HL-60/S4 (cell line): ENCODE measurements around the gene GPLD1.
"Not testable (repeated sequence)": the region's sequence is repeated elsewhere in the genome, so short reads cannot be mapped to it uniquely, and the experiment has no call there.

Experiments used
- in situ Hi-C: fragments of 300-500 bp; cut with MboI; formaldehyde crosslinking; loops from 2 replicates; pipeline ENCODE4 v1.14.3; 2022; ENCODE audit warnings: low sequenced_read_pairs

Gene GPLD1

DNA sequence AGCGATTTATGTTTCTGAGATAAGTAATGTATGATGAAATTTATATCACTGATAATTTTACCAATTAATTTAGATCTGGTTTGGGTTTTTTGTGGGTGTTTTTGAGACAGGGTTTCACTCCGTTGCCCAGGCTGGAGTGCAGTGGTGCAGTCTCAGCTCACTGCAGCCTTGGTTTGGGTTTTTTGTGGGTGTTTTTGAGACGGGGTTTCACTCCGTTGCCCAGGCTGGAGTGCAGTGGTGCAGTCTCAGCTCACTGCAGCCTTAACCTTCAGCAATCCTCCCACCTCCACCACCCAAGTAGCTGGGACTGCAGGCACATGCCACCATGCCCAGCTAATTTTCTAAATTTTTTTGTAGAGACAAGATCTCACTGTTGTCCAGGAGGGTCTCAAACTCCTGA lies 73.6 kb downstream of the GPLD1 start:
- in situ Hi-C loops = no loop called here

DNA sequence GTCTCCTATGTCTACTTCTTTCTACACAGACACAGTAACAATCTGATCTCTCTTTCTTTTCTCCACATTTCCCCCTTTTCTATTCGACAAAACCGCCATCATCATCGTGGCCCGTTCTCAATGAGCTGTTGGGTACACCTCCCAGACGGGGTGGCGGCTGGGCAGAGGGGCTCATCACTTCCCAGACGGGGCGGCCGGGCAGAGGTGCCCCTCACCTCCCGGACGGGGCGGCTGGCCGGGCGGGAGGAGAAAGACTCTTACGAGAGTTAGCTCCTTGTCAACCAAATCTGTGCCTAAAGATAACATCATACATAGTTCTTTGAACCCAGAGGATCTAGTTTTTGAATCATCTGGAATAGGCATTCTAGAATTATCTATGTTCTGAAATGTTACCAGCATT lies 74.8 kb downstream of the GPLD1 start:
- in situ Hi-C loops = not testable (repeated sequence)

DNA sequence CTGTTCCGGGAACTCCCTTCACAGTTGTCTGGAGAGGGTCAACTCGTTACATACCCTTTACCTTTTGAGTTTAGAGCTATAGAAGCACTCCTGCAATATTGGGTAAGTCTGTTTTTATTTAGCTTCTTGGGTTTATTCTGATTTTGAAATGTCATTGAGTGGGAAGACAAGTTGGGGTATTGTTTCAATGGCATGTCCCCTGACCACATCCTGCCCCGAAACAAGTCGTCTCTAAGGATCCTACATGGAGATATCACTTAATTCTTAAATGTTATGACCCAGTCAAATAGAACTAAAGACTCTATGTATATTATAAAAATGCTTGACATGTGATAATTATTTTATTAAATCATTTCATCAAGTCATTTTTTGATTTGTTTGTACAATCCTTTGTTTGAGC lies 77.1 kb downstream of the GPLD1 start:
- in situ Hi-C loops = no loop called here

DNA sequence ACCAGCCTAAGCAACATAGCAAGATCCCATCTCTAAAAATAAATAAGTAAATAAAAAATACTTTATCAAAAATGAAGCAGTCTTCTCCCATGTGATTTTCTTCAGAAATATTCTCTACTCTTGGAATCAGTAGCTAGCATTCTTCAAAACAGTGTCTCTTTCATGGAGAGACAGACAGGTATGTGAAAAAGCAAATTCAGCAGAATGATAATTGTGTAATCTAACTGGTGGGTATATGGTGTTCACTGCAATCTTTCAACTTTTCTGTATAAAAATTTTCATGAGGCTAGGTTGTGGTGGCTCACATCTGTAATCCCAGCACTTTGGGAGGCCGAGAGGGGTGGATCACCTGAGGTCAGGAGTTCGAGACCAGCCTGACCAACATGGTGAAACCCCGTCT lies 78.8 kb downstream of the GPLD1 start:
- in situ Hi-C loops = no loop called here

DNA sequence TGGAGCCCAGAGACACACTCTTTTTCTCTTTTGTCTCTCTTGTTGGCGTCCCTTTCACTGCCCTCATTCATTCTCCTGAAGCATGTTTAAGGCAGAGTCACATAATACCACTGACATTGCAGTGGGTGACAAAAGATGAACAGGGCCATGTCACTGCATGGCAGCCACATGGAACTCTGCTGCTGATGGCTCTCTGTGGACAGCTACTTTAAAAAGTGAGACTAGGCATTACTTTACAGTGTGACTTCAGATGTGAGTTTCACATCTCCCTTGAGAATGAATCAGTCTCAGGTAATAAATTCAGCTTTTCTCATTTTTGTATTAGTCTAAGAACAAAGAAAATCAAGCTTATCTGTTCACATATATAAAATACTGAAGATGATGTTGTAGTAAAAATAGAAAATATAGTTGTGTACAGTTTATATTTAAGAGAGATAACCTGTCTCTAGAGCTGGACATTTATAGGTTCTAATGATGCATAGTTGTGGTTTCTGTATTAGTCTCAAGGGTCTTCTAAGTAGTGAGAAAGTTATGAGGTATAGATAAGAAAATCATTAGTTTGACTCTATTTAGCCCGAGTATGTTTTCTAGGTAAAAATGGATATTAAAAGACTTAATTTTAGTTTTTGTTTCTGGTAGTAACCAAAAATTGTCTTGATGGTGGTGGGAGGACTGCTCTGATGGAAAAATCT lies 80.5 kb downstream of the GPLD1 start:
- in situ Hi-C loops = no loop called here

DNA sequence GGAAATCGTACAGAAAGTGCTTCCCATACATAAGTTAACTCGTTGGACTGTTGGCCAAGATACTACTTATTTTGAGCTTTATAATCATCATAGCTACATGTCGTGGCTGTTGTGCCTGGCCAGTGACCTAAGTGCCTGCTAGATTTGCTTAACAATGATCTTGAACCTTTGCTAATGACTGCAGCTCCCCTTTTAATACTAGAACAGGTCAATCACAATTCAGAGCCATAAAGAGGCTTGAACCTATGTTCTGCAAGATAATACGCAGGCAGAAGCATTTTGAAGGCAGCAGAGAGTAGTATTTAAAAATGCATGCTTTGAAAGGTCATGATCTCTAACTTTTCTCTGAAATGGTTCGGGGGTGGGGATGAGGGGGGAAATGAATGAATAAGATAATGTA lies 84.1 kb downstream of the GPLD1 start:
- in situ Hi-C loops = no loop called here

DNA sequence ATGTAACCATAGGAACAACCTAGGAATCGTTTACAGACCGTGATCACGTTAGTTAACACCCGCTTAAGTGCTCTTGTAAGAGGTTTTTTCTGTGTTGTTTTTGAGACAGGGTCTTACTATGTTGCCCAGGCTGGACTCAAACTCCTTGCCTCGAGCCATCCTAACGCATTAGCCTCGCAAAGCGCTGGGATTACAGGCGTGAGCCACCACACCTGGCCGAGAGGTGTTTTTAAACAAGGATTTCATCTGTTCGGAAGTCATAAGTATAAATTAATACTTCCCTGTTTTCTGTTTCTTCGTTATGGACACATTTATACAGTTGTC lies 85.9 kb downstream of the GPLD1 start:
- in situ Hi-C loops = no loop called here

DNA sequence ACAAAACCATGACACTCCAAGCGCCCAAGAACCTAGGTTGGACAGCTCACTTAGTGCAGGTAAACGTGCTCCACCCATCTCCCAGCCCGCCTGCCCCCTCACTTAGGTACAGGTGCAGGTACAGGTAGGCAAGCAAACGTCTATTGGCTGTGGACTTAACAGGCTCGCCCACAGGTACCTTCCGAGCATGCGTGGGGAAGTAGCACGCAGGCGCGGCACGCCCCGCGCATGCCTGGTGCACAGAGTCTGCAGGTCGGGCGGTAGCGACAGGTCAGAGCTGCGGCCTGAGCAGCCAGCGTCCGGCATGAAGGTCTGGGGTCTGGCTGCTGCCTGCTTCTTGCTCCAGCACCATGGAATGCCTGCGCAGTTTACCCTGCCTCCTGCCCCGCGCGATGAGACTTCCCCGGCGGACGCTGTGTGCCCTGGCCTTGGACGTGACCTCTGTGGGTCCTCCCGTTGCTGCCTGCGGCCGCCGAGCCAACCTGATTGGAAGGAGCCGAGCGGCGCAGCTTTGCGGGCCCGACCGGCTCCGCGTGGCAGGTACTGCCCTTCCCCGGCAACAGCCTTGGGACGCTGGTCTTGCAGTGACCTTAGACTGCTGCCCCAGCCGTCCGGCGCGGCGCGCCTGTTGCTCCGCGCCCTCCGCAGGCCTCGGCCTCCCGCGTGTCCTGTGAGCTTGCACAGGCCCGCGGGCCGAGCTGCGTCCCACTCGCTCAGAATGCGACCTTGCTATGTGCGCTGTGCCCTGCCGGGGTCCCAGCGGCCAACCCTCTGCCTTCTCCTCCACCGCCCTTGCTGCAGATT lies 86.5 kb downstream of the GPLD1 start, which contains the start of gene MRS2:
Gene MRS2 (plus strand): TSS at position 240 of the 804 bp plus-strand sequence. CDS start 111 bp downstream, at position 351.
- in situ Hi-C loops = no loop called here

DNA sequence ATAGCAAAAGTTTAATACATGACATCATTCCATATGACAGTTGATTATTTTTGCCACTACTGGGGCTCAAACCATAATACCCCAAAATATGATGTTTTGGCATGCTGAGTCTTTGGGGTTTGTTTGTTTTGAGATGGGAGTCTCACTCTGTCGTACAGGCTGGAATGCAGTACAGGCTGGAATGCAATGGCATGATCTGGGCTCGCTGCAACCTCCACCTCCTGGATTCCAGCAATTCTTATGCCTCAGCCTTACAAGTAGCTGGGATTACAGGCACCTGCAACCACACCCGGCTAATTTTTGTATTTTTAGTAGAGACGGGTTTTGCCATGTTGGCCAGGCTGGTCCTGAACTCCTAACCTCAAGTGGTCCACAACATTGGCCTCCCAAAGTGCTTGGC lies 87.9 kb downstream of the GPLD1 start:
- in situ Hi-C loops = no loop called here

DNA sequence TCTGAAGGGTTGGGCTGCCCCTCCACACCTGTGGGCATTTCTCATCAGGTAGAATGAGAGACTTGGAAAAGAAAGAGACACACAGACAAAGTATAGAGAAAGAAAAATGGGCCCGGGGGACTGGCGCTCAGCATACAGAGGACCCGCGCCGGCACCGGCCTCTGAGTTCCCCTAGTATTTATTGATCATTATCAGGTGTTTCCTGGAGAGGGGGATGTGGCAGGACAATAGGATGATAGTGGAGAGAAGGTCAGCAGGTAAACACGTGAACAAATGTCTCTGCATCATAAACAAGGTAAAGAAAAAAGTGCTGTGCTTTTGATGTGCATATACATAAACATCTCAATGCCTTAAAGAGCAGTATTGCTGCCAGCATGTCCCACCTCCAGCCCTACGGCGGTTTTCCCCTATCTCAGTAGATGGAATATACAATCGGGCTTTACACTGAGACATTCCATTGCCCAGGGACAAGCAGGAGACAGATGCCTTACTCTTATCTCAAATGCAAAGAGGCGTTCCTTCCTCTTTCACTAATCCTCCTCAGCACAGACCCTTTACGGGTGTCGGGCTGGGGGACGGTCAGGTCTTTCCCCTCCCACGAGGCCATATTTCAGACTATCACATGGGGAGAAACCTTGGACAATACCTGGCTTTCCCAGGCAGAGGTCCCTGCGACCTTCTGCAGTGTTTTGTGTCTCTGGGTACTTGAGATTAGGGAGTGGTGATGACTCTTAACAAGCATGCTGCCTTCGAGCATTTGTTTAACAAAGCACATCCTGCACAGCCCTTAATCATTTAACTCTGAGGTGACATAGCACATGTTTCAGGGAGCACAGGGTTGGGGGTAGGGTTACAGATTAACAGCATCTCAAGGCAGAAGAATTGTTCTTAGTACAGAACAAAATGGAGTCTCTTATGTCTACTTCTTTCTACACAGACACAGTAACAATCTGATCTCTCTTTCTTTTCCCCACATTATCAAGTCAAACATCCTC lies 89.0 kb downstream of the GPLD1 start:
- in situ Hi-C loops = not testable (repeated sequence)

DNA sequence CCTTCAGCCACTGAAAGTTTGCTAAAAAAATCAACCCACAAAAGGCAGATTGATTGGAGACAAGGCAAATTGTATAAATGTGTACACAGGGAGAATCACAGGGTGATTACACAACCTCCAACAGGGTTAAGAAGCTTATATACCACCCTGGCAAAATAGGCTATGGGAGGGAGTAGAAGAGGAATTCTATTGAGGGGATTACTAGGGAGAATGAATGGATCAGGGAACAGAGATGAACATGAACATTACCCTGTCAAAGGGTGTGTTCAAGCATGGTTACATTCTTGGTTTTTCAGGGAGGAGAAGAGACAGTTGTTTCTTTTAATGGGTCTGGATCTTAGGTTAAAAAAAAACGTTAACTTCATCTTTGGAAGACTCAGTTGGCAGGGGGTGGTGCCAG lies 91.7 kb downstream of the GPLD1 start:
- in situ Hi-C loops = no loop called here

DNA sequence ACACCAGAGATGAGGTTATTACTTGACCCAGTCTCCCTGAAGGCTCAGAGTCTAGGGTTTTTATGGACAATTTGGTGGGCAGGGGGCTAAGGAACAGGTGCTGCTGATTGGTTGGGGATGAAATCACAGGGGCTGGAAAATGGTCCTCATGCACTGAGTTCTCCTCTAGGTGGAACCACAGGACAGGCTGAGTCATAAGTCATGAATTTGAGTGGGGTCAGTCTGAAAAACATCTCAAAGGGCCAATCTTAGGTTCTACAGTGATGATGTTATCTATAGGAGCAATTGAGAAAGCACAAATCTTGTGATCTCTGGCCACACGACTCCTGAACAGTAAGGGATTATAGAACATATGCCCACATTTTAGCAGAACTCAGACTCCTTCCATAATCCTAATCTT lies 92.6 kb downstream of the GPLD1 start:
- in situ Hi-C loops = no loop called here

DNA sequence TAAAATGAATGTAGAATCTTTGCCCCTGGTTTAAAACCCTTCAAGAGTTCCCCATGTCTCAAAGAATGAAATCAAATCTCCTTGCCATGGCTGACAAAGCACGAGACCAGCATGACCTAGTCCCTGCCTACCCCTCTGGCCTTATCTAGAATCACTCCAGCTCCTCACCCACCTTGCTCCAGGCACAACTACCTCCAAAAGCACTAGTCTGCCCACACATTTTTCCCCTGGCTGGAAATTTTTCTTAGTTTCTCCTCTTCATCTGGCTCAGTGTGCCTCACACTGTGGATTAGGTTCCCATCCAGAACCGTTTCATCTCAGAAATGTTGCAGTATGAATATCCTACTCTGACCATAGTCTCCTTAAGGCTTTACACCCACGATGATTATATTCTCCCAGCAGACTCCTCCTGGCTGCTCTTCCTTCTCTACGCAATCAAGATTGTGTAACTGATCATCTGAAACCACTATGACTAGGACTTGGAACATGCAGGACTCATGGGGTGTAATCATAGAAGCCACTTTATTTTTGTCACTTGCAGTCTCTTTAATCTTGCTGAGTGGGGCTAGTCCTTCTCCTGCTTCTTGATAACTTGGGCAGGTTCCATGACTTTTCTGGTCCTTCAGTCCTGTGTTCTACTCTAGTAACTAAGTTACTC lies 94.5 kb downstream of the GPLD1 start:
- in situ Hi-C loops = no loop called here

DNA sequence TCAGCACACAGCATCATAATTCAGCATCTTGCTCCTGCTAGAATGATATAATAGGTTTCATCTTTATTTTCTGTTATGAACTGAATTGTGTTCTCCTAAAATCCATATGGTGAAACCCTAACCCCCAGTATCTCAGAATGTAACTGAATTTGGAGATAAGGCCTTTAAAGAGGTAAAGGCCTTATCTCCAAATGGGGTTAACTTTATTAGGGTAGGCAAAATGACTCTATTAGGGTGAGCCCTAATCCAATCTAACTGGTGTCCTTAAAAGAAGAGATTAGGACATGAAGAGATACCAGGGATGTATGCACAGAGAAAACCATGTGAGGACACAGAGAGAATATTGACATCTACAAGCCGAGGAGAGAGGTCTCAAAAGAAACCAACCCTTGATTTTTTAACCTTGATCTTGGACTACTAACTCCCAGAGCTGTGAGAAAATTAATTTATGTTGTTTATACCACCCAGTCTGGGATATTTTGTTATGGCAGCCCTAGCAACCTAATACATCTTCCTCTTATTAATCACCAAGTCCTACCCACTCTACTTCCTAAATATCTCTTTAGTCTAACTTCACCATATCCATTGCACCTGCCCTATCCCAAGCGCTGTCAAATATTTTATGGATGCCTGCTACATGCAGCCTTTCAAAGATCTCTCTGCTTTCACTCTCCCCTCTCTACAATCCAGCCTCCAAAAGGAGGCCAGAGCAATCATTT lies 95.2 kb downstream of the GPLD1 start:
- in situ Hi-C loops = no loop called here

DNA sequence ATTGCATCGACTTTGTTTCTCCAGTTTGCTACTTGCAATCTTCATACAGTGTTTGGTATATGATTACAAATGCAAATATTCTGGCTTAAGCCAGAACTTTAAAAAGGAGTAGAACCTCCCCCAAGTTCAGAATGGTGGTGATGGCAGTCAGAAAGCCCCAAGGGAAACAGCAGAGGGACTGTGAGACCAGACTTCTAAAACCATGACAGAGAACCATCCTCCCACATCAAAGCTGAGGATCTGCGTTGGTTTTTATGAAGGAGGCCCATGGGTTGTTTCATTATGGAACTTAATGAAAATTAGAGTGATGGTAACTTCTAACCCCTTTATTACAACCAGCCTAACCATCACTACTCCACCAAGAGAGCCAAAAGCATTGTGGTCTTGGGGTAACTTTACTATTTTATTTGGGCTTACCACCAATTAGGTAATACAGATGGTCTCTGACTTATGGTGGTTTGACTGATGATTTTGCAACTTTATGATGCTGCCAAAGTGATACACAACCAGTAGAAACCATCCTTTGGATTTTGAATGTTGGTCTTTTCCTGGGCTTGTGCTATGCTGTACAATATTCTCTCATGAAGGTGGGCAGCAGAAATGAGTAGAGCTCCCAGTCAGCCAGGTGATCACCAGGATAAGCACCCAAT lies 97.5 kb downstream of the GPLD1 start:
- in situ Hi-C loops = no loop called here

DNA sequence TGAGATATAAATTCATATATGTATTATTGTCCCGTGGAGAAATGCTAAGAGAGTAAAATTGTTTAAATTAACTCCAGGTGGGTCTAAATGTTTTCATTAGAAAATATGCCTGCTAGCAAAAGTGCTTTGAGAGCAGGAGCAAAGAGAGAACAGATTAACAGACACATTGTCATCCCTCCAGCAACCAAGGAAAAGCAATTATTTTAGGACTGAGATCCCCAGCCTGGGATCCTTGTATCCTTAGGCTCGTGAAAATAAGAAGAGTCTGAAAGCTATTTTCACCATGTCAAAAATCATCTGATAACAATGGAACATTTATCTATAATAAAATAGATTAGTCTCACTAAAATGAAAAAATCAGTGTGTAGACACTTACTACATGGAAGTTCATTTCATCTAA lies 98.2 kb downstream of the GPLD1 start:
- in situ Hi-C loops = no loop called here

DNA sequence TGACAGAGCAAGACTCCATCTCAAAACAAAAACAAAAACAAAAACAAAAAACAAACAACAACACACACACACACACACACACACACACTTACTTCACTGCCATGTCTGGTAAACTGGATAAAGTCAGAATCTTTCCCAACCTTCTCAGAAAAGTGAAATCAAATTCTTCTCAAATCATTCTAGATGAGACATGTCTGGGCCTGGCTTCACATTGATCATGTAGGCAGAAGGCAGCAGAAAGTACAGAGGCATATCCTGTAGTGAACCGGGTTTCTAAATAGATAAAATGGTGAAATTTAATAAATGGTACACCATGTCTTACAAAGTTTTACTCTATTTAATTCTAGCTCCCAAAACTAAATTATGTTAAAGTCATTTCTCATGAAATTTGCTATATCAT lies 101.6 kb downstream of the GPLD1 start:
- in situ Hi-C loops = no loop called here

DNA sequence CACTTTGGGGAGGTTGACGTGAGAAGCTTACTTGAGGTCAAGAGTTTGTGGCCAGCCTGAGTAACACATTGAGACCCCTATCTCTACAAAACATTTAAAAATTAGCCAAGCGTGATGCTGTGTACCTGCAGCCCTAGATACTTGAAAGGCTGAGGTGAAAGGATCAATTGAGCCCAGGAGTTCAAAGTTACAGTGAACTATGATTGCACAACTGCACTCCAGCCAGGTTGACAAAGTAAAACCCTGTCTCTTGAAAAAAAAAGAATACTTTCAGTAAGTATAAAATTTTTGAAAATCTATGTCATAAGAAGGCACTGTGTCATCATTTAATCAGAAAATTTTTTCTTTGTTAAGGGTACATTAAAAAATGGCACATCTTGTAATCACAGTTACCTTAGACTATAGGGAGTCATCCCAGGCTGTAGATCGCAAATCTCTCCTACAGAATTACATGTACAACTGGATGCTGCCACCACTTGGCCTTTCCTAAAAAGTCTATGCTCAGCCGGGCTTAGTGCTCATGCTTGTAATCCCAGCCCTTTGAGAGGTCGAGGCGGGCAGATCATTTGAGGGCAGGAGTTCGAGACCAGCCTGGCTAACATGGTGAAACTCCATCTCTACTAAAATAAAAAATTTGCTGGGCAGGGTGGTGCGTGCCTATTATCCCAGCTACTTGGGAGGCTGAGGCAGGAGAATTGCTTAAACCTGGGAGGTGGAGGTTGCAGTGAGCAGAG lies 103.7 kb downstream of the GPLD1 start:
- in situ Hi-C loops = no loop called here
